GM21529 (cell line): ENCODE measurements around the gene SBNO2.

Experiments used
- ATAC-seq: cut with Tn5 transposase; IDR thresholded peaks from one replicate; pipeline ENCODE4 v1.9.1; 2021; ENCODE audit not compliant: unreplicated experiment

Gene SBNO2

GRCh38 chr19:1108291-1109031 is 65.6 kb downstream of the SBNO2 start:
- ATAC-seq: no peak

- no peak for ATAC-seq
Observed at GRCh38 chr19:1107661-1108261, 66.3 kb downstream of the SBNO2 start.

GRCh38 chr19:1106841-1107660 is 67.0 kb downstream of the SBNO2 start:
- no peak for ATAC-seq

- no peak for ATAC-seq
Observed at GRCh38 chr19:1105873-1106840, 67.9 kb downstream of the SBNO2 start.

- ATAC-seq: no peak
Observed at GRCh38 chr19:1105008-1105872, 68.8 kb downstream of the SBNO2 start.

- peak; percentile 32 for ATAC-seq
Observed at GRCh38 chr19:1104311-1105007, 69.6 kb downstream of the SBNO2 start.

GRCh38 chr19:1103708-1104310 is 70.3 kb downstream of the SBNO2 start, which contains the start of gene GPX4:
TSS of gene GPX4 (plus strand) at chr19:1103994. CDS start at chr19:1104044, 50 bp downstream.
- peak; percentile 51 for ATAC-seq

GRCh38 chr19:1103132-1103707 is 70.8 kb downstream of the SBNO2 start:
- no peak for ATAC-seq

GRCh38 chr19:1102407-1103131 is 71.5 kb downstream of the SBNO2 start:
- ATAC-seq: no peak

- ATAC-seq: no peak
Observed at GRCh38 chr19:1101337-1101698, 72.8 kb downstream of the SBNO2 start.

- no peak for ATAC-seq
Observed at GRCh38 chr19:1098177-1099051, 75.7 kb downstream of the SBNO2 start.

GRCh38 chr19:1097810-1098176 is 76.3 kb downstream of the SBNO2 start:
- no peak for ATAC-seq

GRCh38 chr19:1094978-1095701 is 78.9 kb downstream of the SBNO2 start, which contains the start of gene POLR2E:
TSS of gene POLR2E (minus strand) at chr19:1095375. CDS start at chr19:1095315, 60 bp downstream.
- peak; percentile 80 for ATAC-seq

GRCh38 chr19:1094655-1094977 is 79.5 kb downstream of the SBNO2 start:
- no peak for ATAC-seq

GRCh38 chr19:1093811-1094553 is 80.1 kb downstream of the SBNO2 start:
- no peak for ATAC-seq
